HG03354 (cell line): Measurements from ENCODE around the gene RABEP2.

ENCODE experiments used
- ATAC-seq: cut with Tn5 transposase; IDR thresholded peaks from one replicate; pipeline ENCODE4 v1.9.1; 2021; ENCODE audit warnings: mild to moderate bottlenecking; ENCODE audit not compliant: unreplicated experiment, poor library complexity, severe bottlenecking

The RABEP2 gene

GRCh38 chr16:28865001-28865688 is 59.9 kb downstream of the RABEP2 start:
- ATAC-seq: no peak

- ATAC-seq: no peak
Measured at GRCh38 chr16:28863929-28864793, 60.9 kb downstream of the RABEP2 start.

GRCh38 chr16:28859326-28859725 is 65.7 kb downstream of the RABEP2 start:
- no peak for ATAC-seq

GRCh38 chr16:28858421-28858820 is 66.6 kb downstream of the RABEP2 start:
- ATAC-seq: no peak
